Endothelial cell of umbilical vein (primary cell): Measurements from ENCODE around the gene GIPC3. TPM values are rescaled to one million over a fixed set of nuclear protein-coding genes. Genes with fewer than 3 reads are reported as not detected.

Source experiments
- BruUV-seq: library from RNA; stranded (reverse); fragments of 400-500 nt; replicated peaks from 2 replicates; lab custom pipeline; 2021; lab: Mats Ljungman, UMichigan
- CTCF ChIA-PET: fragments of 300-600, 350-600 bp; sonication (Branson Sonifier 250); formaldehyde crosslinking; loops from one replicate; lab custom pipeline; 2021; ENCODE audit warnings: antibody characterized with exemption, inconsistent platforms; lab: Charles Lee
- POLR2A ChIA-PET: fragments of 300-600, 350-600 bp; sonication (Branson Sonifier 250); formaldehyde crosslinking; loops from one replicate; lab custom pipeline; 2021; ENCODE audit warnings: antibody characterized with exemption, inconsistent platforms; lab: Charles Lee
- DNase-seq: peaks from one replicate; pipeline ENCODE4 v3.0.0-alpha.2; 2011; ENCODE audit warnings: low read depth, low spot score
- FAIRE-seq: peaks from 2 replicates; lab custom pipeline; 2011; peaks lifted over from hg19 to GRCh38; lab: Jason Lieb, UNC
- H2AFZ ChIP-seq: 2 replicates; pipeline ENCODE4 v1.6.0; 2012; ENCODE audit warnings: low read depth, low read length, control low read depth, inconsistent platforms
- H3K27ac ChIP-seq: 2 replicates; pipeline ENCODE4 v1.5.1; 2011; ENCODE audit warnings: low read depth, mild to moderate bottlenecking, control low read depth, low read length, moderate library complexity; ENCODE audit not compliant: insufficient read depth
- H3K27me3 ChIP-seq, 2 experiments: 2 replicates each; pipeline versions ENCODE4 v1.6.0 to v1.6.1; 2011; ENCODE audit warnings: low read length in 2 of 2, mixed read lengths in 1 of 2; ENCODE audit not compliant: control insufficient read depth in 2 of 2, insufficient read depth in 2 of 2
- H3K36me3 ChIP-seq, 2 experiments: 2 replicates in 1 of 2; 3 replicates in 1 of 2; pipeline ENCODE4 v1.5.1; 2011; ENCODE audit warnings: low read length in 2 of 2, mild to moderate bottlenecking in 1 of 2, moderate library complexity in 1 of 2; ENCODE audit not compliant: control insufficient read depth in 2 of 2, insufficient read depth in 2 of 2; ENCODE audit errors: extremely low read depth in 1 of 2
- H3K4me1 ChIP-seq: 3 replicates; pipeline ENCODE4 v1.5.1; 2011; ENCODE audit warnings: mild to moderate bottlenecking, low read length; ENCODE audit not compliant: control insufficient read depth, insufficient read depth; ENCODE audit errors: extremely low read depth
- H3K4me2 ChIP-seq: 2 replicates; pipeline ENCODE4 v1.6.1; 2011; ENCODE audit warnings: low read length, control low read depth, mixed read lengths; ENCODE audit not compliant: insufficient read depth
- H3K4me3 ChIP-seq, 3 experiments: fragments of 200-600 bp in 1 of 3; sonication (generic), shearing (Covaris generic) in 1 of 3; replicated peaks in 1 of 3; 2 replicates each; pipeline ENCODE4 v1.5.1; 2011 to 2016; ENCODE audit warnings: control low read depth in 3 of 3, low read length in 3 of 3, mild to moderate bottlenecking in 2 of 3, inconsistent platforms in 1 of 3, low read depth in 1 of 3, moderate library complexity in 1 of 3; ENCODE audit not compliant: insufficient read depth in 1 of 3
- H3K79me2 ChIP-seq: 2 replicates; pipeline ENCODE4 v1.6.0; 2012; ENCODE audit warnings: low read length, inconsistent platforms; ENCODE audit not compliant: control insufficient read depth, insufficient read depth
- H3K9ac ChIP-seq: replicated peaks from 2 replicates; pipeline ENCODE3; 2011; ENCODE audit warnings: low read length, control low read depth; ENCODE audit not compliant: insufficient read depth; ENCODE audit errors: extremely low read depth
- H3K9me1 ChIP-seq: replicated peaks from 3 replicates; pipeline ENCODE4 v1.6.0; 2011; ENCODE audit warnings: mild to moderate bottlenecking, low read length; ENCODE audit not compliant: control insufficient read depth, insufficient read depth; ENCODE audit errors: extremely low read depth
- H3K9me3 ChIP-seq: replicated peaks from 2 replicates; pipeline ENCODE4 v1.5.1; 2012; ENCODE audit warnings: low read length, inconsistent platforms; ENCODE audit not compliant: control insufficient read depth, insufficient read depth
- H4K20me1 ChIP-seq: replicated peaks from 2 replicates; pipeline ENCODE3; 2011; ENCODE audit warnings: mild to moderate bottlenecking, low read length; ENCODE audit not compliant: control insufficient read depth, insufficient read depth; ENCODE audit errors: extremely low read depth
- CTCF ChIP-seq, 2 donors: IDR thresholded peaks; 1 replicate in 1 of 2; 2 replicates in 1 of 2; pipeline ENCODE4 v1.5.1; 2011; ENCODE audit warnings: low read length in 2 of 2, mild to moderate bottlenecking in 2 of 2, moderate library complexity in 2 of 2, control low read depth in 1 of 2, inconsistent platforms in 1 of 2, low read depth in 1 of 2; ENCODE audit not compliant: insufficient read depth in 1 of 2; ENCODE audit errors: extremely low read depth in 1 of 2
- EZH2 ChIP-seq: IDR thresholded peaks from 2 replicates; pipeline ENCODE4 v1.6.1; 2012; ENCODE audit warnings: borderline replicate concordance, low read depth, mild to moderate bottlenecking, moderate library complexity, low read length, inconsistent platforms; ENCODE audit not compliant: severe bottlenecking
- FOS ChIP-seq: IDR thresholded peaks from 2 replicates; pipeline ENCODE4 v1.6.1; 2011; ENCODE audit warnings: mild to moderate bottlenecking, low read length, moderate library complexity, borderline replicate concordance; ENCODE audit not compliant: insufficient read depth
- MAX ChIP-seq: IDR thresholded peaks from 2 replicates; pipeline ENCODE4 v1.6.1; 2011; ENCODE audit not compliant: insufficient read depth, insufficient read length
- MYC ChIP-seq: IDR thresholded peaks from one replicate; pipeline ENCODE4 v1.6.1; 2011; ENCODE audit warnings: mild to moderate bottlenecking, low read depth, low read length
- POLR2A ChIP-seq: IDR thresholded peaks from 2 replicates; pipeline ENCODE4 v1.6.1; 2012; ENCODE audit warnings: low read depth, mild to moderate bottlenecking, control low read depth, low read length
- POLR2AphosphoS5 ChIP-seq: IDR thresholded peaks from 2 replicates; pipeline ENCODE4 v1.6.1; 2012; ENCODE audit warnings: low read depth, mild to moderate bottlenecking, control low read depth, low read length, moderate library complexity; ENCODE audit not compliant: insufficient read depth
- dilution Hi-C: fragments of 300-500 bp; cut with MboI; formaldehyde crosslinking; loops from one replicate; pipeline ENCODE4 v1.15.0; 2019; ENCODE audit warnings: low sequenced_read_pairs; ENCODE audit not compliant: extremely low pct_ligation_motif_present
- intact Hi-C: fragments of 100-400 bp; cut with micrococcal nuclease; formaldehyde crosslinking; loops from one replicate; pipeline ENCODE4 v1.10.0; 2022
- polyA plus RNA-seq, 4 experiments: library from polyadenylated mRNA; depleted of rRNA in 3 of 4; stranded (reverse) in 3 of 4; unstranded in 1 of 4; fragments of >200 nt; gene quantifications; 2 replicates each; pipeline versions ENCODE4 v1.2.1 to v1.2.3, GENCODE V29; 2011 to 2012; ENCODE audit warnings: missing spikeins in 1 of 4
- total RNA-seq: library from RNA; stranded (reverse); gene quantifications from 2 replicates; pipeline ENCODE4 v1.2.3, GENCODE V29; 2021

GIPC3 gene
- total and polyA plus RNA-seq, 2 donors (not counting 3 experiments of a cell fraction or from before 2014, with no cell fraction given) = 2.2 to 6.6 TPM

- TF ChIP-seq POLR2AphosphoS5 (no peak), EZH2 (no peak), MAX (no peak), FOS (no peak), MYC (no peak), CTCF (IDR thresholded peaks at IDR 0.05; ENCODE audit: extremely low read depth in 1 of 2, insufficient read depth in 1 of 2, low read depth in 1 of 2, low read length in 2 of 2) (no peak), POLR2A (no peak)
- no peak overlapping the region for H3K9ac ChIP-seq
- FAIRE-seq (no peak), DNase-seq (no peak)
- no TSS peak for BruUV-seq
- H3K9me1 ChIP-seq = no peaks in the 10 kb centered on the region
- POLR2A ChIA-PET = no interaction called here
- no peaks in the 10 kb centered on the region for H3K27me3 ChIP-seq
- H3K36me3 ChIP-seq = peaks cover 8 to 36% of the 10 kb centered on the region in 2 experiments
- no peaks in the 10 kb centered on the region for H3K4me1 ChIP-seq
- no peak overlapping the region for H3K4me2 ChIP-seq
- dilution Hi-C loops = no loop called here
- CTCF ChIA-PET = no interaction called here
- intact Hi-C loops = no loop called here
- H3K9me3 ChIP-seq = no peaks in the 10 kb centered on the region
- no peak overlapping the region for H2AFZ ChIP-seq
- no peak overlapping the region for H3K27ac ChIP-seq
- no peaks in the 10 kb centered on the region for H3K79me2 ChIP-seq
- no peak overlapping the region for H3K4me3 ChIP-seq
- H4K20me1 ChIP-seq = no peaks in the 10 kb centered on the region
These were observed 53.2 kb downstream of the GIPC3 start for GRCh38 chr19:3638208-3639193.
